Measurements from ENCODE around the gene RAMP3. TPM values are rescaled to one million over a fixed set of nuclear protein-coding genes. Genes with fewer than 3 reads are reported as not detected.

The RAMP3 gene
- total RNA-seq, 1 donor, result under 0.01 TPM

- DNase-seq (ENCODE audit: low read depth in 2 of 3, low spot score in 2 of 3), result no peak
These were observed 59.1 kb downstream of the RAMP3 start for GRCh38 chr7:45216622-45217165.

- no peak for DNase-seq (ENCODE audit: low read depth in 2 of 3, low spot score in 2 of 3)
These were observed 59.8 kb downstream of the RAMP3 start for GRCh38 chr7:45217358-45217757.

DNA sequence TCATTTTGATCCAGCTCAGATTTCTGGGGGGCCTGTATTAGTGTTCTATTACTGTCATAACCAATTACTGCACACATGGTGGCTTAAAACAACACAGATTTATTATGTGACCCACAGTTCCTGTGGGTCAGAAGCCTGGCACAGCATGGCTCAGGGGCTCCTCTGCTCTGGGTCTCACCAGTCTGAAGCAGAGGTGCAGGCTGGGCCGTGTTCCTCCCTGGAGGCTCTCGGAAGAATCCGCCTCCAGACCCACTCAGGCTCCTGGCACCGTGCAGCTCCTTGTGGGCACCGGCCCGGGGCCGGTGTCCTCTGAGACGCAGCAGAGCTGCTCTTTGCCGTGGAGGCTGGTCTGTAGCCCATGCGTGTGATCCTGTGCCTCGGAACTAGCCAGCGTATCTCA is 61.5 kb downstream of the RAMP3 start:
- no peak for DNase-seq (ENCODE audit: low read depth in 2 of 3, low spot score in 2 of 3)

DNA sequence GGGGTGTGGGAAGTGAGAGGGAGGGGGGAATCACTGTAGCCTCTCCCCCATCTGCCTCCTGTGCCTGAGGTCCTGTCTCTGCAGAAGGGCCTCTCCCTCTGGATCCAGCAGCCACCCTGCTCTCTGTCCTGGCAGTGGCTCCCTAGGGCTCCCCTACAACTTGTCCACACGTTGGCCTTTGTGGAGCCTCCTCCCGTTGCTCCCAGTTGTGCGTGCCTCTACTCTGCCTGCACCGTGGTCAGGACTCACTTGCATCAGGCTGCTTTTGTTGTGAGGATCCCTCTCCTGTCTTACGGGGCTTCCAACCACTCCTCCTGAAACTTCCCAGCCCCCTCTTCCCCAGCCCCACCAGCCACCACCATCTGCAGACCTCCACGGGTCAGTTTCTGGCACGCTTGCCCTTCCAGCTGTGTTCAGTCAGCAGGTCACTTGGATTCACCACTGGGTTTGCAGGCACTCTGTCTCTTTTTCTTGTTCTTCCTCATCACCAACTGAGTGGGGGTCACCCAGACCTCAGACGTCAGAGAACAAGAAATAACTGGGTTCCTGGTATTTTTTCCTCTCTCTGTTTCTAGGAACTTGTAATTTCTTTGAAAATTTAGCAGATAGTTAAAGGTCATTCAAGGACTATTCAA is 62.3 kb downstream of the RAMP3 start:
- no peak for DNase-seq (ENCODE audit: low read depth in 2 of 3, low spot score in 2 of 3)

DNA sequence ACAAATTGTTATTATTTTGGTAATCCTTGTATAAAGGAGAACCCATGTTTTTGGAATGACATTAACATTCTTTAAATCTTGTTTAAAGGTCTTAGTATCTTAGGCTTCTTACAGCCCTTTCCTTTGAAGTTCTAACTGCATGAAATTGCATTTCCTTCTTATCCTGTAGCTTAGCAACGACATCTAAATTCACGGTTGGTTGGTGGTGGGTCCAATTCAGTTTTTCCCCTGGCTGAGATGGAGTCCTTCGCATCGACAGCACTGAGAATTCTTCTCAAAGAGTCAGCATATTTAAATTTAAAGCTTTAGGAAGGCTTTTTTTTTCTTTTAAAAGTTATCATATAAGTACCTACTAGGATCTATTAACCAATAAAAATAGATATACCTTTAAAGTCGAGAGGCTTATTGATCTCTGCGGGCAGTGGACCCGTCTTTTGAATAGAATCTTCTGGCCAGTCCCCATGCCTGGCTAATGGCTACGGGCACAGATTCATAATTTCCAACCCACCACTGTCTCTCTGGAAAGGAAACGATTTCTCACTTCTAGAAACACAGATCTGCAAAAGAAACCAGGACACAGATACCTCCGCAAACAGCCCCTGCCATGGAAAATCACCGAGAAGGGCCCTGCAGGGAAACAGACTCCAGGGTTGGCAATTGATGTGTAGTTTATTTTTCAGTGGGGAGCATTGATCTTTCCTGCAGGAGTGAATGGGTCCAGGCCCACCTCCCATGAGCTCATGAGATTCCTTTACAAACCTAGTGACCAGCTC is 63.4 kb downstream of the RAMP3 start:
- no peak for DNase-seq (ENCODE audit: low read depth in 2 of 3, low spot score in 2 of 3)

DNA sequence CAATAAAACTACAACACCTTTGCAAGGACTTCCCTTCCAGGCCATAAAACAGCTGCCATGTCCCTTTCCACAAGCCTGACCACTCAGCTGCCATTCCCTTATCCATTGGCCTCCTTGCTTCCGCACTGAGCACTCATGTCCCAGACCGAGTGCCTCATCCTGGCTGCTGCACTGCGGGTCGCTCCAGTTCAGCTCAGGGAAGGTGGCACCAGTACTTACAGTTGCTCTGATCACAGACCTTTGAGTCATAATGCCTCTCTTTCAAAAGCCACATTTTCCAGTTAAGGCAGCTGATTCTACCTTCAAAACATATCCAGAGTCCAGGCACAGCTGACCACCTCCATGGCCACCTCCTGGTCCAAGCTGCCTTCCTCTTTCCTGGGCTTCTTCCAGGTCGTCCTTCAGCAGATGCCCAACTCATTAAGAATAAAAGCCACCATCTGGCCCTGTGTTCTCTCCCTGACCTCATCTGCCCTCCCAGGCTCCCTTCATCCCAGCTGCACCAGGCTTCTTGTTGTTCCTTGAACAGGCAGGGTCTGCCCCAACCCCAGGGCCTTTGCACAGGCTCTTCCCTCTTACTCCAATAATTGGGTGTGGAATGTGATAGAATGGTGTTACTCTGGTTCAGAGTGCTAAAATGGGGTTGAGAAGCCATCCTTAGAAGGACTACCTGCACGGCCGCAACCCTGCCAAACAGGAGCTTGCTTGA is 64.5 kb downstream of the RAMP3 start:
- no peak for DNase-seq (ENCODE audit: low read depth in 2 of 3, low spot score in 2 of 3)

GRCh38 chr7:45223078-45223477 is 65.5 kb downstream of the RAMP3 start:
- no peak for DNase-seq (ENCODE audit: low read depth in 2 of 3, low spot score in 2 of 3)

- DNase-seq (ENCODE audit: low read depth in 2 of 3, low spot score in 2 of 3), result no peak
These were observed 66.4 kb downstream of the RAMP3 start for GRCh38 chr7:45223728-45224630.

DNA sequence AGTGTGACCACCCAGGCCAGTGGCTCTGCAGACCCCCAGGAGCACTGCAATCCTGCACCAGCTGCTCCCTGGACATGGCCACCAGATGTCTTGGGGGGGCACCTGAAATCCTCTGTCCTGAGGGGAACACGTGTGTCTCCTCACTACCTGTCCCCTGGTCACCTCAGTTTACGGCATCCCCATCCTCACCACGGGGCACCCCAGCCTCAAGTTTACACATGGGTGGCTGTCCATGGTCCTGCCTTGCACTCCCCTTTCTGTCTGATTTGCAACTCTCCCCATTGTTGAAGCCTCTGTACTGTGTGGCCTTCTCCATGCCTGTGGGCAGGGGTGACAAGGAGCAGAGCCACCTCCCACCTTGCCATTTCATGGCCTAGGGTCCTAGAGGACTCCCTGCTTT is 67.2 kb downstream of the RAMP3 start:
- DNase-seq (ENCODE audit: low read depth in 2 of 3, low spot score in 2 of 3), result peak in 1 of 3 donors; percentile 18

- no peak for DNase-seq (ENCODE audit: low read depth in 2 of 3, low spot score in 2 of 3)
These were observed 67.8 kb downstream of the RAMP3 start for GRCh38 chr7:45225311-45225947.

- DNase-seq (ENCODE audit: low read depth in 2 of 3, low spot score in 2 of 3), result no peak
These were observed 68.4 kb downstream of the RAMP3 start for GRCh38 chr7:45225948-45226335.

DNA sequence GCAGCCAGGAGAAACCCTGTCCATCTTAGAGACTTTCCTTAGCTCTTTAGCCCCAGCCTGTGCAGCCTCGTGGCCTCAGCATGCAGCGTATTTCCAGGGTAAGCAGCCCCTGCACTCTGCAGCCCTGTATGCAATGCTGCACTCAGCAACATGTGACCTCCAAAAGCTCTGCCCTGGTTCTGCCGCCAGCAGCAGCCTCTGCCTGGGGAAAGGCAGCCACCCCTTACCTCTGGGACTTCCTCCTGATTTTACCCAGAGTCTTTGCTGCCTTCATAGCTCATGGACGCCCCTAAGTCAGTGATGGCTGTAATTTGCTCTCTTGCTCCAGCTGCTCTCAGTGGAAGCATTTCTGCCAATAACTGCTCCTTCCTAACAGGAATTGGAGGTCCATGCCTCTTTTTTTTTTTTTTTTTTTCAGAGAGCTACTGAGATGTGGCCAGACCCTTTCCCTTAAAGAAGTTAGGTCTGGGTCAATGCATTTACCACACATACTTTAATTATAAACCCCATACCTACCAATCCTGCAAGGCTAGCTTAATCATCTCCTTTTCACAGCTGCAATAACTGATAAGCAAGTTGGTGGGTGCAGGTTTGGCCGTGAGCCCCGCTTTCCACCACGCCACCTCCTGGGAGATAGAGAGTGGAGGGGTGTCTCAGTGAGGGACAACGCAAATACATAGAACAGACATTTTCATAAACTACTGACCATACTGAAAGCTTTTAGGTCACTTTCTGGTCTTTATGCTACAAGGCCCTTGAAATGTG is 71.7 kb downstream of the RAMP3 start:
- peak in 2 of 3 donors; percentile 27 to 49 for DNase-seq (ENCODE audit: low read depth in 2 of 3, low spot score in 2 of 3)

DNA sequence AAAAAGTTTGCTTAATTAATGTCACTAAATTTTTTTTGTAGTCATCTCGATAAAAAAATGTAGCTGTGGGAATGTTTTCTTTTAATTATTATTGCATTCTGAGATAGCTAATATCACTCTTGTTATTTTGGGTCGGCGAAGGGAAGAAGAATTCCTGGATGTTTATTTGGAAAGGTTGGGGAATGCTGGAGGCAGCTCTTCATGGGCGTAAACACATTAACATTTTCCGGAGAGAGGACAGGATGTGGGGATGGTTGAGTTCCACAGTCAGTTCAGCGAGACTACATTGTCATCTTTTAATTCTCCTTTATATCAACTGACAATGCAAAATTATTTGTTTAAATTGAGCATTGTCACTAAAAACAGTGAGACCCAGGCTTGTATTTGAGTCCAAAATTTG is 72.5 kb downstream of the RAMP3 start:
- no peak for DNase-seq (ENCODE audit: low read depth in 2 of 3, low spot score in 2 of 3)

DNA sequence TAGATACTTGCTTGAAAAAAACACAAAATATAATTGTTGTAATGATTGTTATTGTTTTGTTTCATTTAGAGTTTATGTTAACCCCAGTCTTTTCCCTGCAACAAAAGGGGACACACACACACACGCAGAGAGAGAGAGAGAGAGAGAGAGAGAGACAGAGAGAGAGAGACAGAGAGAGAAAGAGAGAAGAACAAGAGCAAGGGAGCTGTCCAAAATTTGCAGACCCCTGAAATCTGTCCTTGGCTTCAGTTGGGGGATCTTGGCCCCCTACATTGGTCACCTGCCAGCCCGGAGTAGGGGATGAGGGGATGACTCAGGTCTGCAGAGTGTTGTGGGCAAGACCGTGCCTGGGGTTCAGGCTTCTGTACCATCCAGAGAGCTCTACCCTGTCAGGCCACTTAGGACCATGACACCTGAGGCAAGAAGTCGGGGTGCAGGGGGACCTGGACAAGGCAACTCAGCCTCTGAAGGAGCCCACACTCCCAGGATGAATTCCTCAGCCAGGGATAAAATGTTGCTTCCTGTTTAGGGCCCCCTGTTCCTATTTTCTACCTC is 73.1 kb downstream of the RAMP3 start:
- DNase-seq (ENCODE audit: low read depth in 2 of 3, low spot score in 2 of 3), result no peak

- DNase-seq (ENCODE audit: low read depth in 2 of 3, low spot score in 2 of 3), result no peak
These were observed 75.7 kb downstream of the RAMP3 start for GRCh38 chr7:45233249-45233775.
